Panc1 (cell line): Measurements from ENCODE around the gene RGPD3.

Experiments
- POLR2AphosphoS5 ChIP-seq: IDR thresholded peaks from 2 replicates; pipeline ENCODE4 v1.6.1; 2012; ENCODE audit warnings: mild to moderate bottlenecking, low read depth, low read length, moderate library complexity
- TCF7L2 ChIP-seq: IDR thresholded peaks from 2 replicates; pipeline ENCODE4 v1.6.1; 2011; ENCODE audit warnings: mild to moderate bottlenecking, low read depth, low read length, inconsistent platforms
- TF ChIP-seq, protein P1 (sequence below): fragments of 450-650 bp; IDR thresholded peaks from 2 replicates; pipeline ENCODE4 v1.5.1; 2017; ENCODE audit warnings: mild to moderate bottlenecking
- TF ChIP-seq, protein P2 (sequence below), 2 experiments: IDR thresholded peaks; 2 replicates each; pipeline ENCODE4 v1.6.1; 2011 to 2012; ENCODE audit warnings: low read depth in 2 of 2, control low read depth in 1 of 2, low read length in 1 of 2, mild to moderate bottlenecking in 1 of 2, moderate library complexity in 1 of 2; ENCODE audit not compliant: insufficient read depth in 1 of 2

DNA sequence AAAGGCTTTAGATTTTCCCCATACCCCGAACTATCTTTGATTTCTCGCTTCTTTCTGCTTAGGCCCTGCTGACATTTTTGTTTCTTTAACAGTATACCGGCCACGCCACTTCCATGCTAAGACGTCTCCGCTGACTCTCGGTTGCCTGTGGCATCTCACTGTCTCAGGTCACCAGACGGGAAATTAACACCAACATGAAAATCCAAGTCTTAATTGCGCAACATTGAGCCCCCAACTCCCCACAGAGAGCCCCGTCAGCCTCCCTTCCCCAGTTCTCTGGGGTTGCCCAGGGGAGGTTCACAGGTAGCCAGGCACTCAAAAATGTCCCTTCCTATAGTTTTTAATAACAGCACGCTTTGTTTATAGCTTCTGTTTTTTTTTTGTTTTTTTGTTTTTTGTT, 49.1 kb upstream of the RGPD3 start:
- TF ChIP-seq, protein P1, sequence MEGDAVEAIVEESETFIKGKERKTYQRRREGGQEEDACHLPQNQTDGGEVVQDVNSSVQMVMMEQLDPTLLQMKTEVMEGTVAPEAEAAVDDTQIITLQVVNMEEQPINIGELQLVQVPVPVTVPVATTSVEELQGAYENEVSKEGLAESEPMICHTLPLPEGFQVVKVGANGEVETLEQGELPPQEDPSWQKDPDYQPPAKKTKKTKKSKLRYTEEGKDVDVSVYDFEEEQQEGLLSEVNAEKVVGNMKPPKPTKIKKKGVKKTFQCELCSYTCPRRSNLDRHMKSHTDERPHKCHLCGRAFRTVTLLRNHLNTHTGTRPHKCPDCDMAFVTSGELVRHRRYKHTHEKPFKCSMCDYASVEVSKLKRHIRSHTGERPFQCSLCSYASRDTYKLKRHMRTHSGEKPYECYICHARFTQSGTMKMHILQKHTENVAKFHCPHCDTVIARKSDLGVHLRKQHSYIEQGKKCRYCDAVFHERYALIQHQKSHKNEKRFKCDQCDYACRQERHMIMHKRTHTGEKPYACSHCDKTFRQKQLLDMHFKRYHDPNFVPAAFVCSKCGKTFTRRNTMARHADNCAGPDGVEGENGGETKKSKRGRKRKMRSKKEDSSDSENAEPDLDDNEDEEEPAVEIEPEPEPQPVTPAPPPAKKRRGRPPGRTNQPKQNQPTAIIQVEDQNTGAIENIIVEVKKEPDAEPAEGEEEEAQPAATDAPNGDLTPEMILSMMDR: no peak
- TF ChIP-seq, protein P2, sequence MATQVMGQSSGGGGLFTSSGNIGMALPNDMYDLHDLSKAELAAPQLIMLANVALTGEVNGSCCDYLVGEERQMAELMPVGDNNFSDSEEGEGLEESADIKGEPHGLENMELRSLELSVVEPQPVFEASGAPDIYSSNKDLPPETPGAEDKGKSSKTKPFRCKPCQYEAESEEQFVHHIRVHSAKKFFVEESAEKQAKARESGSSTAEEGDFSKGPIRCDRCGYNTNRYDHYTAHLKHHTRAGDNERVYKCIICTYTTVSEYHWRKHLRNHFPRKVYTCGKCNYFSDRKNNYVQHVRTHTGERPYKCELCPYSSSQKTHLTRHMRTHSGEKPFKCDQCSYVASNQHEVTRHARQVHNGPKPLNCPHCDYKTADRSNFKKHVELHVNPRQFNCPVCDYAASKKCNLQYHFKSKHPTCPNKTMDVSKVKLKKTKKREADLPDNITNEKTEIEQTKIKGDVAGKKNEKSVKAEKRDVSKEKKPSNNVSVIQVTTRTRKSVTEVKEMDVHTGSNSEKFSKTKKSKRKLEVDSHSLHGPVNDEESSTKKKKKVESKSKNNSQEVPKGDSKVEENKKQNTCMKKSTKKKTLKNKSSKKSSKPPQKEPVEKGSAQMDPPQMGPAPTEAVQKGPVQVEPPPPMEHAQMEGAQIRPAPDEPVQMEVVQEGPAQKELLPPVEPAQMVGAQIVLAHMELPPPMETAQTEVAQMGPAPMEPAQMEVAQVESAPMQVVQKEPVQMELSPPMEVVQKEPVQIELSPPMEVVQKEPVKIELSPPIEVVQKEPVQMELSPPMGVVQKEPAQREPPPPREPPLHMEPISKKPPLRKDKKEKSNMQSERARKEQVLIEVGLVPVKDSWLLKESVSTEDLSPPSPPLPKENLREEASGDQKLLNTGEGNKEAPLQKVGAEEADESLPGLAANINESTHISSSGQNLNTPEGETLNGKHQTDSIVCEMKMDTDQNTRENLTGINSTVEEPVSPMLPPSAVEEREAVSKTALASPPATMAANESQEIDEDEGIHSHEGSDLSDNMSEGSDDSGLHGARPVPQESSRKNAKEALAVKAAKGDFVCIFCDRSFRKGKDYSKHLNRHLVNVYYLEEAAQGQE (IDR thresholded peaks at IDR 0.05; ENCODE audit: insufficient read depth in 1 of 2, low read depth in 2 of 2, low read length in 1 of 2): no peak
- TF ChIP-seq POLR2AphosphoS5: no peak
- no peak for TF ChIP-seq TCF7L2
